ENCODE data around the gene KRTAP4-2. TPM values are rescaled to one million over a fixed set of nuclear protein-coding genes. Genes with fewer than 3 reads are reported as not detected.
"Not testable (repeated sequence)": the region's sequence is repeated elsewhere in the genome, so short reads cannot be mapped to it uniquely, and the experiment has no call there.

KRTAP4-2 gene
- total RNA-seq, 2 experiments from 2014 or later, result not detected

DNA sequence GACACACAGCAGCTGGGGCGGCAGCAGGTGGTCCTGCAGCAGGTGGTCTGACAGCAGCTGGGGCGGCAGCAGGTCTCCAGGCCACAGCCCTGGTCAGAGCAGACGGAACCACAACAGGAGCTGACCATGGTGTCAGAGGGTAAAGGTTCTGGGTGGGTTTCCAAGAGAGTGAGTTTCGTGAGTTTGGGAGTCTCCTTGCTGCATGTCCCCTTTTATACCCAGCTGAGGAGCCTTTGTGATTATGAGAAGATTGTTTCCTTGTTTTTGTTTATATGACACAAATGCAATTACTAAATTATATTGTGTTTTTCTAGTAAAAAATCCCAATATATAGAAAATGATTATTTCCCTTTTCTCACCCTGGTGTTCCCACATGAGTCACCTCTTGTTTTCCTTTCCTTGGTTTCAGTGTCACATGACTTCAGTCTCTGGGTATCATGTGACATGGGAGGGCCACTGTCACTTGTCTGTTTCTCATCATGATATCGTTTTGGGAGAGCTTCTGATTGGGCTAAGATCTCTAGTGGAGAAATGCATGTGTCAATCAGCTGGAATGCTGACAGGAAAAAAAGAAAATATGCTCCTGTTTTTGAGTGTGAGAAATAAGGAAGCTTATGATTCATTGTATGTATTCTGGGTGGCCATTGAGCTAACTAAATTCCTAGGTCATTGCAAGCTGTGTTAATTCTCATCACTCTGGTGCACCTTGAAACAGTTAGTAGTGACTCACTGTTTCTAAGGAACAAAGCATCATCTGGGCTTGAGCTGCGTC lies 37.5 kb downstream of the KRTAP4-2 start, which contains the start of gene KRTAP4-6:
TSS of gene KRTAP4-6 (minus strand) at position 185 of the 772 bp plus-strand sequence. CDS start at position 128, 57 bp downstream.
- Histone ChIP-seq H3K9me2 (ENCODE audit: insufficient read depth, low read length) (no peaks in the 10 kb centered on the region), H3K4me1 (ENCODE audit: insufficient read depth, low read length, poor library complexity, severe bottlenecking) (no peaks in the 10 kb centered on the region), H3K4me2 (ENCODE audit: low read length) (no peak within 1 kb of the TSS), H3K4me3 (ENCODE audit: low read depth, low read length, poor library complexity, severe bottlenecking) (no peak within 1 kb of the TSS), H3K36me3 (ENCODE audit: insufficient read depth, low read length) (no peaks in the 10 kb centered on the region), H2AFZ (ENCODE audit: low read length) (no peak within 1 kb of the TSS), H3K79me2 (ENCODE audit: insufficient read depth, low read depth, low read length) (no peaks in the 10 kb centered on the region), H3K9me3 (ENCODE audit: low read length) (peaks cover 7% of the 10 kb centered on the region; the same call in 1 of the 2 replicates), H4K20me1 (ENCODE audit: insufficient read depth, low read length) (no peaks in the 10 kb centered on the region), H3K27ac (ENCODE audit: low read depth, low read length, poor library complexity, severe bottlenecking) (no peak within 1 kb of the TSS)
- DNase-seq (ENCODE audit: low spot score), result no peak
- CTCF ChIA-PET (ENCODE audit: unreplicated experiment), result no interaction called here
- BruUV-seq (replicated peaks), result no TSS peak
- TF ChIP-seq EZH2phosphoT487 (IDR thresholded peaks at IDR 0.05; ENCODE audit: borderline replicate concordance, low read depth, low read length), result no peak
- TF ChIP-seq, protein P1, sequence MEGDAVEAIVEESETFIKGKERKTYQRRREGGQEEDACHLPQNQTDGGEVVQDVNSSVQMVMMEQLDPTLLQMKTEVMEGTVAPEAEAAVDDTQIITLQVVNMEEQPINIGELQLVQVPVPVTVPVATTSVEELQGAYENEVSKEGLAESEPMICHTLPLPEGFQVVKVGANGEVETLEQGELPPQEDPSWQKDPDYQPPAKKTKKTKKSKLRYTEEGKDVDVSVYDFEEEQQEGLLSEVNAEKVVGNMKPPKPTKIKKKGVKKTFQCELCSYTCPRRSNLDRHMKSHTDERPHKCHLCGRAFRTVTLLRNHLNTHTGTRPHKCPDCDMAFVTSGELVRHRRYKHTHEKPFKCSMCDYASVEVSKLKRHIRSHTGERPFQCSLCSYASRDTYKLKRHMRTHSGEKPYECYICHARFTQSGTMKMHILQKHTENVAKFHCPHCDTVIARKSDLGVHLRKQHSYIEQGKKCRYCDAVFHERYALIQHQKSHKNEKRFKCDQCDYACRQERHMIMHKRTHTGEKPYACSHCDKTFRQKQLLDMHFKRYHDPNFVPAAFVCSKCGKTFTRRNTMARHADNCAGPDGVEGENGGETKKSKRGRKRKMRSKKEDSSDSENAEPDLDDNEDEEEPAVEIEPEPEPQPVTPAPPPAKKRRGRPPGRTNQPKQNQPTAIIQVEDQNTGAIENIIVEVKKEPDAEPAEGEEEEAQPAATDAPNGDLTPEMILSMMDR (conservative IDR thresholded peaks at IDR 0.05; ENCODE audit: low read length), result no peak
- POLR2A ChIA-PET, result no interaction called here
- intact Hi-C loops (cut with micrococcal nuclease; ENCODE audit: unreplicated experiment), result no loop called here

DNA sequence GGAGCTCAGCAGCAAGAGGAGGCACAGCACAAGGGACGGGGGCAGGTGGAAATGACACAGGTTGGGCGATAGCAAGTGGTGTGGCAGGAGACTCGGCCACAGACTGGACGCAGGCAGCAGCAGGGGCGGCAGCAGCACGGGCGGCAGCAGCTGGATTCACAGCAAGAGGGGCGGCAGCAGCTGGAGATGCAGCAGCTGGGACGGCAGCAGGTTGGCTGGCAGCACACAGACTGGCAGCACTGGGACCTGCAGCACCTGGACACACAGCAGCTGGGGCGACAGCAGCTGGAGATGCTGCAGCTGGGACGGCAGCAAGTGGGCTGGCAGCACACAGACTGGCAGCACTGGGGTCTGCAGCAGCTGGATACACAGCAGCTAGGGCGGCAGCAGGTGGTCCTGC lies 38.2 kb downstream of the KRTAP4-2 start:
- POLR2A ChIA-PET; BruUV-seq (replicated peaks); H3K9me2 ChIP-seq (ENCODE audit: insufficient read depth, low read length); H3K4me3 ChIP-seq (ENCODE audit: low read depth, low read length, poor library complexity, severe bottlenecking); H2AFZ ChIP-seq (ENCODE audit: low read length); H3K79me2 ChIP-seq (ENCODE audit: insufficient read depth, low read depth, low read length); H4K20me1 ChIP-seq (ENCODE audit: insufficient read depth, low read length); H3K27ac ChIP-seq (ENCODE audit: low read depth, low read length, poor library complexity, severe bottlenecking); intact Hi-C loops (cut with micrococcal nuclease; ENCODE audit: unreplicated experiment); H3K36me3 ChIP-seq (ENCODE audit: insufficient read depth, low read length); H3K9me3 ChIP-seq (ENCODE audit: low read length); CTCF ChIA-PET (ENCODE audit: unreplicated experiment); H3K4me1 ChIP-seq (ENCODE audit: insufficient read depth, low read length, poor library complexity, severe bottlenecking); H3K4me2 ChIP-seq (ENCODE audit: low read length); DNase-seq (ENCODE audit: low spot score): not testable (repeated sequence)

DNA sequence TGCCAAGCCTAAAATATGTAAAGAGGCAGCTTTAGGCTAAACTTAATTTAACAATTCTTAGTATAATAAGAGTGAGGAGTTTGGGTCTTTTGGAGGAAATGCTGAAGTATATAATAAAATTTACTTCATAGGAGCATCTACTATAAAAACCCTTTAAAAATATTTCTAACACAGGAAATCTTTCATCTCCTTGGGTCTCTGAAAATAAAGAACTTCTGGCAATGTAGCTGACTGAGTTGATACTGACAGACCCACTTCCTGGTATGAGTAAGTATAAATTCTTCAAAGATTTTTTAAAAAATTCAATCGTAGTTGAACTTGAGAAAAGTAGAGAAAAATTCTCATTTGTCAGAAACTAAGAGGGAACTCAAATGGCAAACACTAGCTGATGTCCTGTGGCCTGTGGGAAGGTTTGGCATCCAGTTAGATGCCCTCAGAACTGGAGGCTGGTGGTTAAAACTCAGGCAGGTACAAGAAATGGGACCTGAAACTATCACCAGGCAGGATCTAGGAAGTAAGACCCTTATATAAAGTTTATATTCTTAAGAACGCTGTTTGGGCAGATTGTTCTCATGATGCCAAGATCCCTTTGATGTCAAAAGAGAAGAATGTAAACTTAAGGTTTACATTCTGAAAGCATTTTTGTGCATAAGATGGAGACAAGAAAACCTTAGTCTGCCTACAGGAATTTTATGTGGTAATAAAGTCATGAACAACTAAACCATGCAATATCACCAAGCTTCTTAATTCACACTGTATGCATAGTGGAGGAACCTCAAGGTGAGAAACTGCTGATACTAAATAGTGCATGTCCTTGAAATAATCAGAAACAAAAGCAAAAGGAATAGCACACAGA lies 43.9 kb downstream of the KRTAP4-2 start:
- ChIA-PET CTCF (ENCODE audit: unreplicated experiment) (no interaction called here), POLR2A (interaction anchor here (1.2 kb wide), 1 partner anchor 10 kb away, joined by 3 read pairs; the partner anchor contains the start of gene KRTAP4-12)
- no peak overlapping the region for H2AFZ ChIP-seq (ENCODE audit: low read length)
- H3K4me2 ChIP-seq (ENCODE audit: low read length), result no peak overlapping the region
- no peaks in the 10 kb centered on the region for H3K36me3 ChIP-seq (ENCODE audit: insufficient read depth, low read length)
- TF ChIP-seq, protein P1 (conservative IDR thresholded peaks at IDR 0.05; ENCODE audit: low read length), result no peak
- no peak for TF ChIP-seq EZH2phosphoT487 (IDR thresholded peaks at IDR 0.05; ENCODE audit: borderline replicate concordance, low read depth, low read length)
- no peaks in the 10 kb centered on the region for H3K9me3 ChIP-seq (ENCODE audit: low read length)
- no peak for DNase-seq (ENCODE audit: low spot score)
- intact Hi-C loops (cut with micrococcal nuclease; ENCODE audit: unreplicated experiment), result no loop called here
- no peaks in the 10 kb centered on the region for H3K9me2 ChIP-seq (ENCODE audit: insufficient read depth, low read length)
- no peak overlapping the region for H3K4me3 ChIP-seq (ENCODE audit: low read depth, low read length, poor library complexity, severe bottlenecking)
- no TSS peak for BruUV-seq (replicated peaks)
- H3K27ac ChIP-seq (ENCODE audit: low read depth, low read length, poor library complexity, severe bottlenecking), result no peak overlapping the region
- no peaks in the 10 kb centered on the region for H3K4me1 ChIP-seq (ENCODE audit: insufficient read depth, low read length, poor library complexity, severe bottlenecking)
- H4K20me1 ChIP-seq (ENCODE audit: insufficient read depth, low read length), result no peaks in the 10 kb centered on the region
- no peaks in the 10 kb centered on the region for H3K79me2 ChIP-seq (ENCODE audit: insufficient read depth, low read depth, low read length)

All from OCI-LY7 (cell line).